GM12874 (cell line): ENCODE results near the gene RASD2.

Experiments
- TF ChIP-seq, protein P1 (sequence below): IDR thresholded peaks from 2 replicates; pipeline ENCODE4 v1.5.1; 2011; ENCODE audit warnings: low read depth, mild to moderate bottlenecking, control low read depth, low read length, moderate library complexity; ENCODE audit not compliant: insufficient read depth

Gene RASD2

DNA sequence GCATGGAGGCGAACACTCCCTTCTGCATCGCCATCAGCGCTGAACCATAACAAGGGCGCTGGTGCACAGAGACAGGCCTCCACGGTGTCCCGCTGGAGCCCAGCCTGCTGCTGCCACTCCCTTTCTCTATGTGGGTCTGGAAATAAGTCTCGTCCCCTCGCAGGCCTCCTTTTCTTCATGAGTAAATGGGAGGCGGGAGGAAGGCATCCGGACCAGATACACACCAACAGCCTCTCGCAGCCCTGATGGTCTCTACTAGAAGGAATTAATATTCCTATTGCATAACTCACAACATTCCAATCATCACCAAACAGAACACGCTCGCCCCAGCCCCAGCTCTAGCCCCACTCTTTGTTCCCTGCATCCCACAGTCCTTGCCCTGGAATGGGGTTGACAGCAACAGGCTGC lies 14.9 kb downstream of the RASD2 start:
- TF ChIP-seq, protein P1, sequence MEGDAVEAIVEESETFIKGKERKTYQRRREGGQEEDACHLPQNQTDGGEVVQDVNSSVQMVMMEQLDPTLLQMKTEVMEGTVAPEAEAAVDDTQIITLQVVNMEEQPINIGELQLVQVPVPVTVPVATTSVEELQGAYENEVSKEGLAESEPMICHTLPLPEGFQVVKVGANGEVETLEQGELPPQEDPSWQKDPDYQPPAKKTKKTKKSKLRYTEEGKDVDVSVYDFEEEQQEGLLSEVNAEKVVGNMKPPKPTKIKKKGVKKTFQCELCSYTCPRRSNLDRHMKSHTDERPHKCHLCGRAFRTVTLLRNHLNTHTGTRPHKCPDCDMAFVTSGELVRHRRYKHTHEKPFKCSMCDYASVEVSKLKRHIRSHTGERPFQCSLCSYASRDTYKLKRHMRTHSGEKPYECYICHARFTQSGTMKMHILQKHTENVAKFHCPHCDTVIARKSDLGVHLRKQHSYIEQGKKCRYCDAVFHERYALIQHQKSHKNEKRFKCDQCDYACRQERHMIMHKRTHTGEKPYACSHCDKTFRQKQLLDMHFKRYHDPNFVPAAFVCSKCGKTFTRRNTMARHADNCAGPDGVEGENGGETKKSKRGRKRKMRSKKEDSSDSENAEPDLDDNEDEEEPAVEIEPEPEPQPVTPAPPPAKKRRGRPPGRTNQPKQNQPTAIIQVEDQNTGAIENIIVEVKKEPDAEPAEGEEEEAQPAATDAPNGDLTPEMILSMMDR: no peak

DNA sequence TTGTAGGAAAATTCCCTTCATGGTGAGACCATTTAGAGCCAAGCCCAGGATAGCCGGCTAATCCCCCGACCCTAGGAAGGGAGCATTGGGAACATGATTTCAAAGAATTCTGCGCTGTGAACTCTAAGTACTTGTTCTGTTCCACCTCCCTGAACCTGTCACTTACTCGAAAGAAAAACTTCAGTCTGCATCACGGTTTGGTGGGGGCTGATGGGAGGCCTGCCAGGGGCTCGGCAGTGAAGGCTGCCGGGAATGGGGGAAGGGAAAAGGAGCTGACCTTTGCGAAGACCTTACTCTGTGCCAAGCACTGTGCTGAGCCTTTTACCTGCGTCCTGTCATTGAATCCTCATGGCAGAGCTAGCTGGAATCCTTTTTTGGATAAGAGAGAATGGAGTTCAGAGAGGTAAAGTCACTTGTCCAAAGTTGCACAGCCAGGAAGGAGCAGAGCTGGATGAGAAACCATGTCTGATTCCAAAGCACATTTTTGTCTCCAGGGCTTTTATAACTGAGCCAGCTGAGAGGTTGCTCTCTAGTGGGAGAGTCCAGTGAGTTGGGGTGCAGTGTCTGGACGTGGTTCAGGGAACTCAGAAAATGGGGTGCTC lies 15.4 kb downstream of the RASD2 start:
- TF ChIP-seq, protein P1: no peak

DNA sequence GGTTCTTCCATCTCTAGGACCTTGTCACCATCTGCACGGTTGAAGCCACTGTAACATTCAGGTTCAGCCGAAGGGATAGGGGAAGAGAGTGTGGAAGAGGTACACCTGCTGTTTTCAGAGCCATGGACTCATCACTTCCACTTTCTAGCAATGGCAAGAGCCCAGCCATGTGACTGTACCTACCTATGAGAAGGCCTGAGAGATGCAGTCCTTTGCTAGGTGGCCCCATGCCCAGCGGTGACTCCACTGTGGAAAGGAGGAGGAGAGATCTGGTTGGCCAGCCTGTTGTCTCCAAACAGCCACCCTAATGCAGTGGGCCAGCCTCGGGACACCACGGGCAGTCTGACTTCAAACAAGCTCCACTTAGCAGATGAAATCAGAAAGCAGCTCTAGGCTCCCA lies 16.0 kb downstream of the RASD2 start:
- TF ChIP-seq, protein P1: no peak

DNA sequence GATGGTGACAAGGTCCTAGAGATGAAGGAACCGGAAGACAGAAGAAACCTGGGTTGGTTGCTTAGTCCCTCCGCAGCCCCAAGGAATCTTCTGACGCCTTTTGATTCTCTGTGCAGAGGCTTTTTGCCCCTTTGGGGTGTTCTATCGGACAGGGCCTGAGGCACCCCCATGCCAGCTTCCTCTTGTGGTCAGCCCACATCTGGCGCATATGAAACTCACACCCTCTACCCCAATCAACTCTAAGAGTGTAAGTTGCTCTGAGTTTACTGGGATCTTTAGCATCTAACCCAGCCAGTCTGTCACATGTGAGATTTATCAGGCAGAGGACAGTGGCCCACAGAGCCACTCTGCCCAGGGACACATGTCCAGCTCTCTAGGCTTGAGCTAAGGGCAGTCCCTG lies 17.4 kb downstream of the RASD2 start:
- TF ChIP-seq, protein P1: no peak

DNA sequence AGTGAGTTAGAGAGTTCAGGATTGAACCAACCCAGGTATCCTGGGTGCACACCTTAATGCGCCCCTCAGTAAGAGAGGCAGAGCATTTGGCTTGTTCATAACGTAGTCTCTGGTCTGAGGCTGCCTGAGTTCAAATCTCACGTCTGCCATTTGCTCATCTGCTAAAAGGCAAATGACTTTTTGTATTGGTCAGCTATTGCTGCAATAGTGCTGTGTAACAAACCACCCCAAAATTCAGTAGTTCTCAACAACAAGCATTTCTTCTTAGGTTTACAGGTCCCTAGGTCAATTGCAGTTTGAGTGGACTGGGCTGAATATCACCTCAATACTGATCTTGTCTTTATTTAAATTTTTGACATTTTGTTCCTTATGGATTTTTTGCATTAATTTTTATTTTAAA lies 18.1 kb downstream of the RASD2 start:
- TF ChIP-seq, protein P1: no peak

DNA sequence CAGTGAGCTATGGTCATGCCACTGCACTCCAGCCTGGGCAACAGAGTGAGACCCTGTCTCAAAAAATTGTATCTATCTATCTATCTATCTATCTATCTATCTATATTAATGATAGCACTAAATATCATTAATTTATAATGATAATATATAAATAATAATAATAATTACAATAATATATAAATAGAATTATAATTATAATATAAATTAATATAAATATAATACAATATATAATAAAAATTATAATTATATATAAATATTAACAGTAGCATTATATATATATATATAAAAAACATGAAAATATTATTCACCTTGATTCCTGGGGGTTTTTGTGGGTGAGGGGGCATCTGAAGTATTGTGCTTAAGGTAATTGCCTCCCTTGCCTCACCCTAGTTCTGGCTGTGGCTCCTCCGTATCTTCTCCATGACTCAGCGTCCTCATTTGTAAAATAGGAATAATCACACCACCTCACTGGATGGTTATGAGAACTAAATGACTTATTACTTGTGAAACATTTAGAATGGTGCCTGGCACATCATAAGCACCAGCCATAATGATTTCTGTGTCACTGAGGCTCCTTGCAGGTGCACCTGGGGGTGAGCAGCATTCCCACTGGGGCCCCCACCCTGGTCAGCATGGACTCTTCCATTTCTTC lies 18.8 kb downstream of the RASD2 start:
- TF ChIP-seq, protein P1: no peak

DNA sequence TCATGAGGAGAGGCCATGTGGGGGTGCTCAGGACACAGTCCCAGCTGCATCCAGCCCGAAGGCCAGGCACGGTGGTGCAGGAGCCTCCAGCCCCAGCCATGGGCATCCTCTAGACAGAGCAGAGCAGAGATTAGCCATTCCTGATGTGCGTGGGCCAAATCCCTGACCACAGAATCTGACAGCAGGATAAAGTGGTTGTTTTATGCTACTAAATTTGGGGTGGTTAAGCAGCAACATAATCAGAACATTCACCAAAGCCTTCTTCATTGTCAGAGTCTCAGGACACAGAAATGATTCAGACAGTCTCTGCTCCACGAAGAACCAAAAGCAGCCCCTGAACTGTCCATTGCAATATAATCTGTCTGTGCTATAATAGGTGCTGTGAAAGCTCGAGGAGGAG lies 19.7 kb downstream of the RASD2 start:
- TF ChIP-seq, protein P1: no peak
